ENCODE measurements around the gene PLAC1.

PLAC1 gene

DNA sequence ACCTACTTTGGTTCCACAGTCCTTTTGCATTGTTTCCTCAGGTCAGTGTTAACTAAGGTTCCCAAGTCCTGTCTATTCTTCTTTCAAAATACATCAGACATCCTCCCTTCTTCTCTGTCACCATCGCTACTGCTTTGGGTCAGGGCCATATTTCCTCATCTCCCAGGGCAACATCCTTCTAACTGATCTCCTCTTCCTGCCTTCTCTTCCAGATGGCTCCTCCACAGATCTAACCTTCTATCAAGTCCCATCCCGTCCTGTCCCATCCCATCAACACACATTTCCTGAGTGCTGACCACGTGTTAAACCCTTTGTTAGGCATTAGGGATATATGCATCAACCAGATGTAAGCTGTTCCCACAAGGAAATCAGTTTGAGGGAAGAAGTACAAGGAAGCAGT, 25.9 kb downstream of the PLAC1 start:
- DNase-seq (ENCODE audit: extremely low read depth in 1 of 2, low read depth in 1 of 2) = no peak

DNA sequence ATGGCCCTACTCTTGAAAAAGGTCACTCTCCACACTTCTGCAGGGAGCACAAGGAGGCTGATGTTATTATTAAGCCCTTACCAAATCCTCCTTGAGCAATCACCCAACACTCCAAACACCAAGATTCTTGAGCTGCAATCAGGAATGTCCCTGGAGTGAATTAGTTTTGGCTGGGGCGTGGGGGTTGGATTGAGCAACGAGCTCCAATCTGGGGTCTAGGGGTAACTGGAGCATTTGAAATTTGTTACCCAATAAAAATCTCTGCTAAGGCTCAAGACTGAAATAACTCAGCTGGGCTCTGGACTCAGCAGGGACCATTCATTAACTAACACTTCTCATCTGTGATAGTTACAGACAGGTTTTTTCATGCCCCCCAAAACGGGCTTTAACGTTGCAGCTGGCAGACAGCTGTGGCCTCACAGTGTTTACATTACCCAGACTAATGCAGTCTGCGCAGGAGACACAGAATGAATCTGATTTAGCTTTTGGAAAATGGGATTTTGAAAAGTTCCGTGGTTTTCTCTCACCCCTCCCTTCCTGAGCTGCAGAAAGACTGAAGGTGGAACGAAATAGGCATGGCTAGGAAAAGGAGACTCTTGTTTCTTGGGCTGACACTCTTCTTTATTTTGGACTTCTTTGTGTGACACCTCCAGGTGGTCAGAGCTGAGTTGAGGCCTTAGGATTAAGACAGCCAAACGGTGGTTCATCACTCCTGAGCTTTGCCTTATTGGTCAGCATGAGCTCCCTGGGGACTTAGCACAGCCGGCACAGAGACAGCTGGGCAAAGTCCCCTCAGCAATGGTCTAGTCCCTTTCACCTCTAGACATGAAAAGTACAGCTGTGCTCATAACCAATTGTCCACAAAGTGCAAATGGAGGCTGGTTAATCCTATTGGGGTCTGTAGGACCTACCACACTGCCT, 26.6 kb downstream of the PLAC1 start:
- DNase-seq (ENCODE audit: extremely low read depth in 1 of 2, low read depth in 1 of 2) = no peak

DNA sequence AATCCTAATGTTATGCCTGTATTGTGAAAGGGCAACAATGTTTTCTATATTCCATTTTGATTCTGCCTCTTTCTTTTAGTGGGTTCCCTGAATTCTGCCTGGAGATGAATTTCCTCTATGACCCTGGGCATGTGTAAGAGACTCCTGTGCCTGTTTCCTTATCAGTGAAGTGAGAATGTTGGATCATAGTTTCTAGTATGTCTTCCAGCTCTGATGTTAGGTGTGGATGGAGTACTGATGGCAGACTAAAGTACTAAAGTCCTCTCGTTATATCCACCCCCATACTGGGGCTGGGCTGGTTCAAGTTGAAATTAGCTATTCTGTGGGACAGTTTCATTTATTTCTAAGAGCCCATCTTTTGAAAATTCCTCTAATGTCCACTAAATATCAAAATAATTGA, 29.6 kb downstream of the PLAC1 start:
- DNase-seq (ENCODE audit: extremely low read depth in 1 of 2, low read depth in 1 of 2) = no peak

DNA sequence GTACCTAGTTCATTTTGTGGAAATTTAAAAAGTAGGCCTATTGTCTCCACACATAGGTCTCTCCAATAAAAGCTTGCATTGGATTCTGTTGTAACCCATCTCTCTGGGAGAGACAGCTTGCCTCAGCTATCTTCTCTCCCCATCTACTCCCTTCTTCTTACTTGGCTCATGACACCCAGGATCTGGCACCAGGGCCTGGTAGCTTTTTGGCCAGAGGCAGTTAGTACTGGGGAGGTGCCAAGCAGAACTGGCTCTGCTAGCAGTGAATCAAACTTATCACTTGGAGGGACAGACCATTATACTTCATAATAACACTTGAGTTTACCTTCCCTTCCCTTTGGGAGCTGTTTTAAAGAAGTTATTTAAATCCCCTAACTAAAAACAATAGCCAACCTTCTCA, 31.8 kb downstream of the PLAC1 start:
- DNase-seq (ENCODE audit: extremely low read depth in 1 of 2, low read depth in 1 of 2) = no peak

DNA sequence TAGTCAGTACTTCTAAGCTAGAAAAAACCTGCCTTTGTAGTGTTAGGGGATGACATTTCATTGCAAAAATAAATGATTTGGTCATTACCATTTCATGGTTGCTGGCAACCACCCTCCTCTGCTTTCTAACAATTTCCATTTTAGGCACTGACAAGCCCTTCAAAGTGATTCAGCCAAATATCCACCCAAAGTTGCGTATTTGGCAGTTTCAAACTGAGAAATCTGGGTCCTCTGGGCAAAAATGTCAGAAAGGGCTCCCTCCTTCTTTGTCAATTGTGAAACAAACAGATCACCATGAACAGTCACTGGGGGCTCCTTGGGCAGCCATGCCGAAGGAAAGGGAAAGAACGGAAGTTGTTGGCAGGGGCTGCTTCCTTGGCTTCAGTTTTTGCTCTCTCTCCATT, 33.0 kb downstream of the PLAC1 start:
- no peak for DNase-seq (ENCODE audit: extremely low read depth in 1 of 2, low read depth in 1 of 2)

DNA sequence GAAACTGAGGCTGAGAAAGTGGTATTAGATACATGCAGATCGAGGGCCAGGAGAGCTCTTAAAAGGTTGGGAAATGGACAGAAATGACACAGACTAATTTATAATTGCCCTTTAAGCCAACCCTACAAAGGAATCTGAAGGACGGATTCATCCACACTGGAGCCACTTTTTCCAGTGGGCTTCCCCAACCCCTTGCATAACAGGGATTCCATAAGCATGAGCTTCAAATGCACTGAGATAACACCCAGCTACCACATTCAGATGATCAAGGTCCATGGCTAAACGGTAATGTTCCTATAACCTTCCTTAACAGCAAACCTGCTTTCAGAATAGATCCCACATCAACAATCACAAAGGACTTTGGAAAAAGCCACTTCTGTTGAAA, 34.2 kb downstream of the PLAC1 start:
- no peak for DNase-seq (ENCODE audit: extremely low read depth in 1 of 2, low read depth in 1 of 2)

DNA sequence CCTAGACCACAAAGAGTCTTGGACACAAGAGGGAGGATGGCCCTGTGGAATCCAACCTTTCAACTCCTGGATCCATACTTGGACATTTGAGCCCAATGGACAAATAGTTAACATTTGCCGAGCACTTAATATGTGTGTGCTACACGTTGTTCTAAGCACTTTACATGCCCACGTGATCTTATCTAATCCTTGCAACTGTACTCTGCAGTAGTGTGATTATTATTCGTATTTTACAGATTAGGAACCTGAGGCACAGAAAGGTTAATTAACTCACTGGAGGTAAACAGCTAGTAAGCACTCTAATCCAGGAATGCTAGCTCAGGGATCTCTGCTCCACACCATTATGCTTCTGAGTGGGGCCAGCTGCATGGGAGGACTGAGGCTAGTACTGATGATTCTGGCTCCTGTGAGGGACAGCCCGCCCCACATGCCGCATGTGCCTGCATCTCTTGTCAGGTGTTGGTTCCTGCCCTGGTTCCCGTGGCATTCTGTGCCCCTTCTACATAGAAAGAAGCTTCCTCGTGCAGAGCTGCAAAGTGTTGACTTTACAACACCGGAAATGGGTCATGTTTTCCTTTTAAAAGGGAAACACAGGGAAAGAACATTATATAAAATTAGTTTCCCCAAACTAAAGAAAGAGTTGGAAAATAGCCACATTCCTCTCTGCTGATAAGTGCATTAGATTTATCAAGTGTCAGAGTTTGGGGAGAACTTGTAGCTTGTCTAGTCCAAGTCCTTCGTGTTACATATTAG, 34.8 kb downstream of the PLAC1 start:
- no peak for DNase-seq (ENCODE audit: extremely low read depth in 1 of 2, low read depth in 1 of 2)

DNA sequence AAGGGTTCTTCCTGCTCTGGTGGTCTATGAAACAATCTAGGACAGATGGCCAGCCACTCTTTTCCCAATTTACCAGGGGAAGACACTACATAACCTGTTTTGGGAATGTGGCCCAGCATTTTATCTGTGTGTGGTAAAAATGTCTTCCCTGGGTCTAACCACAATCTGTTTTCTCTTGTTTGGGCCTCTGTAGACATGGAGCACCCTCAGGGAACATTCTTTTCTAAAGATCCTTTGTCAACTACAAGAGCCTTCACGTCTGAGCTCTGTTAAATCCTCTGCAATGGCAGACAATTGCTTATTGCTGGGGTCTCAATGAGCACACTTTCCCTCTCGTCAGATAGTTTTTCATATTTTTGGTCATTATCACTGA, 35.5 kb downstream of the PLAC1 start:
- no peak for DNase-seq (ENCODE audit: extremely low read depth in 1 of 2, low read depth in 1 of 2)

DNA sequence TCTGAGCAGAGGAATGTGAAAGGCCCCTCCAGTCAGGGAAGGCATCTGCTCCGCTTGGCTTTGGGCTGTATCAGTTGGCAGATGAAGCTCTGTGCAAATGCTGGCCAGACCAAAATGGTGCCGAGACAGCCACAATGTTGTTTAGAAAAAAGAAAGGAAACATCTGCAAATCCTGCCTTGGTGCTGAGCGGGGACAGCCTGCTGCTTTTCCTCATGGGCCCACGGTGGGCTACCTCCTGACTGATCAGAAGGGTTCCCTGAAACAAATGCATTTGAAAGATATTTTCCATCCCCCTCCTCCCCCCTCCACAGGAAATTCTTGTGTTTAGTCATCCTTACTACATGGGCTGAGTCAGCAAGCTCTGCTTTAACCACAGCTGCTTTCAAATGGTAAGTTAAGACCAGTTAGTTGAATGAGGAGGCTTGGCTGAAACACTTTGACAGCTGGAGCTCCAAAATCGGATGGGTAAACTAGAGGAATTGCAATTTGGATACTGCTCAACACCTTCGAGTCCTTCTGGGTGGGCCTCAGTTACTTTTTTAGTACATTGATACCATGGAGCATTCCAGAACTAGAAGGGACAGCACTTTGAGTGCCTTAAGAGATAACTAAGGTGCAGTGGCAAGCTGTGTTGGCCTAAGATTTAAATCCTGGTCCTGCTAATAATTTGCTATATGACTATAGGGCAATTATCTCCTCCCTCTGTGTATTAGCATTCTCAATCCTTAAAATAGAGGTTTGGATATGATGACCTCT, 36.0 kb downstream of the PLAC1 start:
- no peak for DNase-seq (ENCODE audit: extremely low read depth in 1 of 2, low read depth in 1 of 2)

DNA sequence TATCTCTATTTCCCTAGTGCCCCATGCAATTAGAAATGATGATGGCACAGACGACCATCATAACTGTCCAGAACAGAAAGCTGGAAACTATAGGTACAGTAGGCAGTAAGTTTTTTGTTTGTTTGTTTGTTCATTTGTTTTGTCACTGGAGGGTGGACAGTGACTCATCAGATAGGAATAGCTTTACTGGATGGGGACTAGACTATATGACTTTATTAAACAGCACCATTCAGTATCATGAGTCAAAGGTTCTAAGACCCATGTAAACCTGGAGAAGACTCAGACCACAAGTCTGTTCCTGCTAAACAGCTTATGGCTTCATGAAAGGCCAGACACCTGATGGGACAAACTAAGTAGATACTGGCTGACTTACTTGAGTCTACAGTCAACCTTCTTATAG, 38.4 kb downstream of the PLAC1 start:
- DNase-seq (ENCODE audit: extremely low read depth in 1 of 2, low read depth in 1 of 2) = no peak

DNA sequence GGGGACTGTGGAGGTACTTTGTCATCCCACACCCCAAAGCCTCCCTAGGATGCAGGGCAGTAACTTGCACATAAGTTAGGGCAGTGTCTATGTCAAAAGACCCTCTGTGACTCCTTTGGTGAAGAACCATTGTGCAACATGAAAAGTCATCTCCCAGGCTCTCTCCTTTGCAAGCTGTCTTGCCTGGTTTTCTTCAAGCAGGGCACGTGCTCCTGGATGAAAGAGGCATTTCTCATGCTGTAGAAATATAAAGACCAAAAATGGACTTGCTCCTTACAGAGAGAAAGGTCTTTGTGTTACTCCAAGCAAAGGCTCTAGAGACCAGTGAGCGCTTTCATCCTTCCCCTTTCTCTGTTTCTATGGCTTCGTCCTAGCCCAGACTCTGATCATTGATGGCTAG, 44.9 kb downstream of the PLAC1 start:
- DNase-seq (ENCODE audit: extremely low read depth in 1 of 2, low read depth in 1 of 2) = no peak

DNA sequence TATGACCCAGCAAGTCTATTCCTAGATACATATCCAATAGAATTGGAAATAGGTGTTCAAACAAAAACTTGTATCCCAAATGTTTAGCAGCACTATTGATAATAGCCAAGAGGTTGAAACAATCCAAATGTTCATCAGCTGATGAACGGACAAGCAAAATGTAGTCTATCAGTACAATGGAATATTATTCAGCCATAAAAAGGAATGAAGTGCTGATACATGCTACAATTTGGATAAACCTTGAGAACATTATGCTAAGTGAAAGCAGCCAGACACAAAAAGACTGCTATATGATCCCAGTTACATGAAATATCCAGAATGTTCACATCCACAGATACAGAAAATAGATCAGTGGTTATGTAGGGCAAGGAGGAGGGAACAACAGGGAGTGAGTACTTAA, 50.1 kb downstream of the PLAC1 start:
- no peak for DNase-seq (ENCODE audit: extremely low read depth in 1 of 2, low read depth in 1 of 2)

DNA sequence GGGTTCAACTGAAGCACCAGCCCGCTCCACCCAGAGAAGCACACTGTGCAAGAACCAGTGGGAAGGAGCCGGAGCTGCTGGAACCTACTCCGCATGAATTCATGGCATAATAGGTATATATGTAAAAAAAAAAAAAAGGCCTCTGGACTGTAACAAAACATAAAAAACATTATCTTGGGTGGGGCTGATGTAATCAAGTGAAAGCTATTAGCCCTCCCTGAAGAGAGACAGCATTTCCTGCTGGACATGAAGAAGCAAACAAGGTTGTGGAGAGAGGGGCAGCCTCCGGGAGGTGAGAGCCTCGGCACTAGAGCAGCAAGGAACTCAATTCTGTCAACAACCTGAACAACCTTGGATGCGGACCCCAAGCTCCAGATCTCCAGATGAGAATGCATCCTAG, 50.7 kb downstream of the PLAC1 start:
- DNase-seq (ENCODE audit: extremely low read depth in 1 of 2, low read depth in 1 of 2) = no peak

DNA sequence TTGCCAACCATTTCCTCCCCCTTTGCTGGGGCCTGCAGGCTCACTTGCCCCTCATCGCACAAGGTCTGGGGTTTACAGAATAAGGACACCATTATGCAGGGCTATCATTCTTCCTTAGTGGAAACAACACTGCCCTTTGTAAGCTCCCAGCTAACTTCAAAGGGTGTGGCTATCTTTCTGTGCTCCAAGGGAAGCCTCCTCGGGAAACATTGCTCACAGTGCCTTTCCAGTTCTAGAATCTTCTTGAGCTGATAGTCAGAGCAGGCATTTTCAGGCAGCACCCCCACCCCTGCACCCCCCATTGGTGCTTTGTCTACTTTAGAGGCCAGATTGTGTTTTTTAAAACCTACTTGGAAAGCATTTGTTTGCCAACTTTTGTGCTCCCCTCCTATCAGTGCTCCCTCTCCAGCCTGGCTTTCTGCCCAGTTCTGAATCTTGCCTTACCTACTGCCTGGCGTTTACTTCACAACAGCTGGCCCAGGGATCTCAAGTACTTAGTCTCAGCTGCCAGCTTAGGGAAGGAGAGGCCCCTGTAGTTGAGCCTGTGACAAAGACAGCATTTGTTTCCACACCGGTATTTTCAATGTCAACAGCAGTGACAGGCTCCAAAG, 53.5 kb downstream of the PLAC1 start:
- no peak for DNase-seq (ENCODE audit: extremely low read depth in 1 of 2, low read depth in 1 of 2)

DNA sequence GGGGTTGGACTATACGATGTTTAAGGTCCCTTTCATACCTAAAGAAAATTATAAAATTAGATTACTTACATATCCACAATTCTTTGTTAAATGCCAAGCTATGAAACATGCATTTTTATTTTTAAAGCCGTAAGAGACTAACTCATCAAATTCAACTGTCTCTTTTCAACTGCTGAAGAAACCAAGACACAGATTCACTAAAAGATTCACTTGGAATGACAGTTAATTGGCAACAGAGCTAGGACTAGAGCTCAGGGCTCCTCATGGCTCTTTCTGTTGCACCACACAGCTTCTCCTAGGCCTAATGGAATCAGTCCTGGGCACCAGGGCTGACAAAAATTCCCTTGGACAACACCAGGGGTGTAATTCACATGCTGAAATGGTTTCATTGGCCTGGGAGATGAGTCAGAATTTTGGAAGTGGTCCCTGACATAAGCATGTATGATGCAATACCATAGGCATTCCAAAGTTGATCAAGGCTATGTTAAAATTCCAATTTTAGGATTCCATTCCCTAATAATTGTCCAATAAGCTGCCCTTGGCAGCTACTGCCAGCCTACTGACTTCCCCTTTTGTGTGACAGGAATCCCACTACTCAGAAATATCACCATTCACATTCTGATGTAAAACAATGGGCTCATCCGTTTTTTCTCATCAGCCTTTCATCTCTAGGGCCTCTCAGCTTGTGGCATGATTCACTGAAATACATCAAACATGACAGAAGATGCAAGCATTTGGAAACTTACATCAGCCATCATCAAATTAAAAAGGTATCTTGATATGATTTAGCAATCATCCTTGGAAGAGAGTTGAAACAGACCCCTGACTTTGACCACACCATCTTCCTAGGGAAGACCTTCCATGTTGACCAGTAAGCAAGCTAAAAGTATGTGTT, 54.2 kb downstream of the PLAC1 start:
- DNase-seq (ENCODE audit: extremely low read depth in 1 of 2, low read depth in 1 of 2) = no peak

DNA sequence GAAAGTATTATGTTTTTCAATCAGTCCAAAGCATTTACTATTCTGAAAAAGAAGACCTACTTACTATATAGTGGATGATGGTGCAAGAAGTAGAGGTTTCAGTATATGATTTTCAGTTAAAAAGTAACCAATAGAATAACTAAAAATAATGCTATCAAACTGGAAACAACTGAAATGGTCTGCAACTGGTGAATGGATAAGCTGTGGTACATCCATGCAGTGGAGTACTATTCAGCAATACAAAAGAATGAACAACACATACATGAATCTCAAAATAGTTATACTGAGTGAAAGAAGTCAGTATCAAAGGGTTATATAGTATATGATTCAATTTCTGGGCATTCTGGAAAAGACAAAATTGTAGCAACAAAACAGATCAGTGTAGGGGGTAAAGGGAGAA, 55.9 kb downstream of the PLAC1 start:
- no peak for DNase-seq (ENCODE audit: extremely low read depth in 1 of 2, low read depth in 1 of 2)

DNA sequence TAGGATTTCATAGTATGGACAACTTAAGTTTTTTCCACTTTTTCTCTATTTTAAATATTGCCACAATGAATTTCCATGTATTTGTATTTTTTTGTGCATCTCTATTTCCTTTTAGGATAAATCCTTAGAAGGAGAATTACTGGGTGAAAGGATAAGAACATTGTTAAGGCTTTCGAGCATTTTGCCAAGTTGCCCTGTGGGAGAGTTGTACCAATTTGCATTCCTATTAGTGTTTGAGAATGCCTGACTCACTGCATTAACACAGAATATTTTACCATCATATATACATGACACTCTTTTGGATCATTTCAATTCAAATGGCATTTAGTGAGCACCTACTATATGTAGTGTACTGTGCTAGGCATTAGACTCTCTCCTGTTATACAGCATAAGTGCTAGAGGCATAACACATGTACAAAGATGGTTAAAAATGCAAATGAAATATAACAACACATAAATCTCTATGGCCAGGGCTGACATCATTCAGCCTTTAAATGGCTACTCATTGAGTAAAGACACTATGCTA, 57.0 kb downstream of the PLAC1 start:
- no peak for DNase-seq (ENCODE audit: extremely low read depth in 1 of 2, low read depth in 1 of 2)

DNA sequence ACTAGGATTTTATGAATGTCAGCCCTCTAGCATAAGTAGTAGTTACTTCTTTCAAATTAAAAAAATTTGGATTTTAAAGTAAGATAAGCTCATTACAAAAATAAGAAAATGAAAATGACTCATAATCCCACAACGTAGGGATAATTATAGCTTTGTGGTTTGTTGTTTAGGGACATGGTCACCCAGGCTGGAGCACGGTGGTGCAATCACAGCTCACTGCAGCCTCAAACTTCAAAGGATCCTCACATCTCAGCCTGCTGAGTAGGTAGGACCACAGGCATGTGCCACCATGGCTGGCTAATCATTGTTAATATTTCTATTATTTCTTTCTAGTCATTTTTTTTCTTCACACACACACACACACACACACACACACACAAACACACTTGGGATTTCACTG, 57.6 kb downstream of the PLAC1 start:
- DNase-seq (ENCODE audit: extremely low read depth in 1 of 2, low read depth in 1 of 2) = no peak

DNA sequence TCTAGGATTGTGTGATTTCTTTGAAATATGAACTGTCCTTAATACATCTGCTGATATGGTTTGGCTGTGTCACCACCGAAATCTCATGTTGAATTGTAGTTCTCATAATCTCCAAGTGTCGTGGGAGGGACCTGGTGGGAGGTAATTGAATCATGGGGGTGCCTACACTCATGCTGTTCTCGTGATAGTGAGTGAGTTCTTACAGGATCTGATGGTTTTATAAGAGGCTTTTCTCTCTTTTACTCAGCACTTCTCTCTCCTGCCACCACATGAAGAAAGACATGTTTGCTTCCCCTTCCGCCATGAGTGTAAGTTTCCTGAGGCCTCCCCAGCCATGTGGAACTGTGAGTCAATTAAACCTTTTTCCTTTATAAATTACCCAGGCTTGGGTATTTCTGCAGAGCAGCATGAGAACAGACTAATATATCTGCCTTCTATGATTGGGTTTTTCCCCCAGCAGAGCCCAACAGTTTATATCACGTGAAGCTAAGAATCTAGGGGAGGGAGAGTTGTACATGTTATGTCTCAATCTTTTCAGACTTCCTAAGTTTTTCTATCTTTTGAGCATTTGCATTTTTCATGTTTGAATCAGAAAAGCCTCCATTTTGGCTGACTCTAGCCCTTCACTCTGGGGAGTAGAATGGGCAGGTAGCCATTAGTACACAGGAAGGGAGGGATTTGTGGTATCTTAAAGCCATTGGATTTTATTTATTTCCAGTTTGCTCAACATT, 58.9 kb downstream of the PLAC1 start:
- no peak for DNase-seq (ENCODE audit: extremely low read depth in 1 of 2, low read depth in 1 of 2)
